Measurements from ENCODE around the gene ANXA5.

- no peak for TF ChIP-seq ZNF274 (IDR thresholded peaks at IDR 0.05; ENCODE audit: low read depth, low read length)
- no peak for TF ChIP-seq YY1 (IDR thresholded peaks at IDR 0.05; ENCODE audit: insufficient read depth, insufficient read length)
These were observed 23.3 kb upstream of the ANXA5 start for GRCh38 chr4:121720109-121720508.
